Measurements from ENCODE around the gene BMP8B. TPM values are rescaled to one million over a fixed set of nuclear protein-coding genes. Genes with fewer than 3 reads are reported as not detected.
A peak's percentile ranks its signal among the peaks of the same experiment; 100 is the strongest.
"Not testable (repeated sequence)": the region's sequence is repeated elsewhere in the genome, so short reads cannot be mapped to it uniquely, and the experiment has no call there.

Gene BMP8B
- total RNA-seq, 4 donors from 2014 or later: 0.83 to 4.6 (median 2.3) TPM

- Histone ChIP-seq H3K4me1 (peaks cover 0 to 13% (median 9%) of the 10 kb centered on the region in 4 donors), H3K9me3 (no peaks in the 10 kb centered on the region), H3K36me3 (no peaks in the 10 kb centered on the region), H3K27me3 (peaks cover 0 to 9% (median 0%) of the 10 kb centered on the region in 4 donors), H3K27ac (replicated peaks in 1 of 4) (no peak overlapping the region), H3K4me3 (peak overlapping the region in 1 of 4 donors; percentile 35)
- WGBS: 5% methylated on average over 5 of the region's 8 CpGs
- intact Hi-C loops (cut with DNase I): no loop called here
- TF ChIP-seq POLR2A (IDR thresholded peaks at IDR 0.05; ENCODE audit: low read depth): no peak
- peak; percentile 62 to 78 (median 73) for TF ChIP-seq CTCF (IDR thresholded peaks at IDR 0.05)
- no peak for DNase-seq (ENCODE audit: extremely low spot score)
These were observed 11.3 kb upstream of the BMP8B start for GRCh38 chr1:39799770-39800470.

- DNase-seq (ENCODE audit: extremely low spot score): not testable (repeated sequence)
These were observed 10.4 kb upstream of the BMP8B start for GRCh38 chr1:39798859-39799769.

GRCh38 chr1:39795651-39796050 lies 7.0 kb upstream of the BMP8B start:
- TF ChIP-seq CTCF (IDR thresholded peaks at IDR 0.05) (no peak), POLR2AphosphoS5 (IDR thresholded peaks at IDR 0.05) (no peak), POLR2A (IDR thresholded peaks at IDR 0.05; ENCODE audit: low read depth) (no peak), EP300 (IDR thresholded peaks at IDR 0.05) (no peak)
- no peak overlapping the region for H3K4me3 ChIP-seq
- peaks cover 0 to 13% (median 9%) of the 10 kb centered on the region in 4 donors for H3K4me1 ChIP-seq
- no peak for DNase-seq (ENCODE audit: extremely low spot score)
- no peaks in the 10 kb centered on the region for H3K9me3 ChIP-seq
- WGBS: no CpG with 5 or more reads among the region's 1 CpG
- no peak overlapping the region for H3K27ac ChIP-seq (replicated peaks in 1 of 4)
- peaks cover 0 to 22% (median 2%) of the 10 kb centered on the region in 4 donors for H3K27me3 ChIP-seq
- intact Hi-C loops (cut with DNase I): no loop called here
- no peaks in the 10 kb centered on the region for H3K36me3 ChIP-seq

More at GRCh38 chr1:39798859-39799769, 10.4 kb upstream of the BMP8B start:
- H3K27ac ChIP-seq (replicated peaks in 1 of 4); H3K27me3 ChIP-seq; H3K36me3 ChIP-seq; intact Hi-C loops (cut with DNase I); H3K9me3 ChIP-seq: not testable (repeated sequence)
- 74% methylated on average over 14 of the region's 26 CpGs for WGBS
- H3K4me1 ChIP-seq: peaks cover 0 to 13% (median 9%) of the 10 kb centered on the region in 4 donors
- peak in 1 of 2 donors; percentile 6 for TF ChIP-seq POLR2AphosphoS5 (IDR thresholded peaks at IDR 0.05)
- peak overlapping the region in 1 of 4 donors; percentile 35 for H3K4me3 ChIP-seq

GRCh38 chr1:39791838-39792237 lies 3.2 kb upstream of the BMP8B start:
- Histone ChIP-seq H3K4me1 (peaks cover 0 to 24% (median 15%) of the 10 kb centered on the region in 4 donors), H3K27me3 (peaks cover 0 to 53% (median 17%) of the 10 kb centered on the region in 4 donors), H3K4me3 (no peak overlapping the region), H3K36me3 (no peaks in the 10 kb centered on the region), H3K27ac (replicated peaks in 1 of 4) (no peak overlapping the region), H3K9me3 (no peaks in the 10 kb centered on the region)
- intact Hi-C loops (cut with DNase I): no loop called here
- TF ChIP-seq EP300 (IDR thresholded peaks at IDR 0.05) (no peak), POLR2AphosphoS5 (IDR thresholded peaks at IDR 0.05) (no peak), POLR2A (IDR thresholded peaks at IDR 0.05; ENCODE audit: low read depth) (no peak), CTCF (IDR thresholded peaks at IDR 0.05) (no peak)
- DNase-seq (ENCODE audit: extremely low spot score): no peak
- 94% methylated on average over 2 of the region's 2 CpGs for WGBS

- no peak for DNase-seq (ENCODE audit: extremely low spot score)
- TF ChIP-seq EP300 (IDR thresholded peaks at IDR 0.05) (no peak), CTCF (IDR thresholded peaks at IDR 0.05) (no peak), POLR2A (IDR thresholded peaks at IDR 0.05; ENCODE audit: low read depth) (no peak), POLR2AphosphoS5 (IDR thresholded peaks at IDR 0.05) (no peak)
- WGBS: 56% methylated on average over 14 of the region's 15 CpGs
These were observed 976 bp upstream of the BMP8B start for GRCh38 chr1:39789571-39790110.

More at GRCh38 chr1:39789571-39790110, 976 bp upstream of the BMP8B start:
- Histone ChIP-seq H3K27me3 (peaks cover 0 to 51% (median 17%) of the 10 kb centered on the region in 4 donors), H3K9me3 (no peaks in the 10 kb centered on the region), H3K4me1 (peaks cover 0 to 24% (median 15%) of the 10 kb centered on the region in 4 donors), H3K27ac (replicated peaks in 1 of 4) (peak overlapping the region in 1 of 4 donors; percentile 18), H3K36me3 (no peaks in the 10 kb centered on the region), H3K4me3 (peak overlapping the region; percentile 56 to 71 (median 58))
- intact Hi-C loops (cut with DNase I): no loop called here
